K562 (cell line): ENCODE measurements around the gene PLCG2. TPM values are rescaled to one million over a fixed set of nuclear protein-coding genes. Genes with fewer than 3 reads are reported as not detected.

Experiments used
- ATAC-seq: fragments of 200-7000 bp; cut with Tn5 transposase; 3 replicates; pipeline ENCODE4 v1.9.1; 2020; ENCODE audit warnings: moderate library complexity
- BruUV-seq: library from RNA; stranded (reverse); fragments of 400-500 nt; replicated peaks from 2 replicates; lab custom pipeline; 2021; lab: Mats Ljungman, UMichigan
- CTCF ChIA-PET: fragments of 300-600 bp; formaldehyde crosslinking; extraction: SDS; loops from one replicate; lab custom pipeline; 2021; ENCODE audit warnings: low intra/inter-chr PET ratio; lab: Yijun Ruan, JAX
- POLR2A ChIA-PET: fragments of 300-600, 350-650 bp; sonication (Branson Sonifier 250); formaldehyde crosslinking; extraction: SDS; loops from one replicate; lab custom pipeline; 2021; ENCODE audit warnings: antibody characterized with exemption, inconsistent platforms; lab: Yijun Ruan, JAX
- DNase-seq, 4 experiments: peaks; one replicate each; pipeline versions ENCODE4 v3.0.0 to v3.0.0-alpha.2; 2011 to 2018; ENCODE audit warnings: low spot score in 3 of 4, mixed read lengths in 3 of 4; ENCODE audit errors: extremely low read depth in 1 of 4
- FAIRE-seq: peaks from 2 replicates; lab custom pipeline; 2011; peaks lifted over from hg19 to GRCh38; lab: Jason Lieb, UNC
- H2AFZ ChIP-seq: 2 replicates; pipeline ENCODE4 v1.6.0; 2011; ENCODE audit warnings: low read depth, low read length, control low read depth, inconsistent platforms
- H3K27ac ChIP-seq: fragments of 200-600 bp; 3 replicates; pipeline ENCODE4 v1.8.0; 2011; ENCODE audit warnings: low read depth, mild to moderate bottlenecking, control low read depth, inconsistent platforms, low read length, moderate library complexity, mixed read lengths; ENCODE audit errors: extremely low read depth
- H3K27me3 ChIP-seq, 2 experiments: fragments of 300-600 bp in 1 of 2; 2 replicates in 1 of 2; 3 replicates in 1 of 2; pipeline versions ENCODE4 v1.6.0 to v1.8.0; 2011; ENCODE audit warnings: inconsistent platforms in 2 of 2, low read length in 2 of 2, mild to moderate bottlenecking in 1 of 2, mixed read lengths in 1 of 2, moderate library complexity in 1 of 2; ENCODE audit not compliant: control insufficient read depth in 2 of 2, insufficient read depth in 2 of 2
- H3K36me3 ChIP-seq: fragments of 300-600 bp; 3 replicates; pipeline ENCODE4 v1.8.0; 2011; ENCODE audit warnings: mild to moderate bottlenecking, low read length, inconsistent platforms; ENCODE audit not compliant: control insufficient read depth, insufficient read depth
- H3K4me1 ChIP-seq, 2 experiments: fragments of 200-600 bp in 1 of 2; replicated peaks in 1 of 2; 2 replicates in 1 of 2; 3 replicates in 1 of 2; pipeline versions ENCODE4 v1.5.1 to v1.8.0; 2011; ENCODE audit warnings: inconsistent platforms in 2 of 2, low read length in 2 of 2, mild to moderate bottlenecking in 1 of 2, mixed read lengths in 1 of 2, moderate library complexity in 1 of 2; ENCODE audit not compliant: control insufficient read depth in 2 of 2, insufficient read depth in 2 of 2
- H3K4me2 ChIP-seq: 2 replicates; pipeline ENCODE4 v1.6.1; 2011; ENCODE audit warnings: low read length, control low read depth, inconsistent platforms, mixed read lengths; ENCODE audit not compliant: insufficient read depth
- H3K4me3 ChIP-seq: fragments of 200-600 bp; sonication (generic), shearing (Covaris generic); 2 replicates; pipeline ENCODE4 v1.5.1; 2016; ENCODE audit warnings: control low read depth, inconsistent platforms
- H3K79me2 ChIP-seq: fragments of 200-600 bp; 3 replicates; pipeline ENCODE4 v1.8.0; 2011; ENCODE audit warnings: low read length, inconsistent platforms; ENCODE audit not compliant: control insufficient read depth, insufficient read depth
- H3K9ac ChIP-seq, 2 experiments: 2 replicates each; pipeline versions ENCODE4 v1.6.0 to v1.6.1; 2011; ENCODE audit warnings: low read depth in 2 of 2, low read length in 2 of 2, control low read depth in 1 of 2, inconsistent platforms in 1 of 2, mild to moderate bottlenecking in 1 of 2, mixed read lengths in 1 of 2; ENCODE audit not compliant: insufficient read depth in 1 of 2
- H3K9me1 ChIP-seq: one replicate; pipeline ENCODE4 v1.6.0; 2011; ENCODE audit warnings: inconsistent platforms, mild to moderate bottlenecking, low read length, moderate library complexity; ENCODE audit not compliant: control insufficient read depth, insufficient read depth
- H3K9me3 ChIP-seq: replicated peaks from 2 replicates; pipeline ENCODE4 v1.5.1; 2011; ENCODE audit warnings: low read depth, low read length, inconsistent platforms; ENCODE audit not compliant: control insufficient read depth, insufficient read depth
- H4K20me1 ChIP-seq: replicated peaks from 2 replicates; pipeline ENCODE4 v1.6.1; 2011; ENCODE audit warnings: low read length, inconsistent platforms, mixed read lengths; ENCODE audit not compliant: control insufficient read depth, insufficient read depth
- BRD9 ChIP-seq: fragments of 450-650 bp; IDR thresholded peaks from 2 replicates; pipeline ENCODE4 v1.6.1; 2018; ENCODE audit warnings: low read depth; ENCODE audit not compliant: partially characterized antibody
- CCAR2 ChIP-seq: fragments of 200-400 bp; formaldehyde crosslinking; IDR thresholded peaks from 2 replicates; pipeline ENCODE4 v1.6.1; 2017; ENCODE audit warnings: mild to moderate bottlenecking, low read depth, low read length
- E2F4 ChIP-seq: sonication (generic); formaldehyde crosslinking; IDR thresholded peaks from 2 replicates; pipeline ENCODE4 v1.8.0; 2022; ENCODE audit warnings: mild to moderate bottlenecking, low read depth, missing genetic modification reagents
- EP300 ChIP-seq: IDR thresholded peaks from 2 replicates; pipeline ENCODE4 v1.6.1; 2012; ENCODE audit warnings: low read length, improper control_type of control experiment
- GABPB2 ChIP-seq: fragments of 250-450 bp; sonication (Bioruptor Pico); conservative IDR thresholded peaks from 2 replicates; pipeline ENCODE4 v1.5.1; 2021; ENCODE audit warnings: mild to moderate bottlenecking
- IRF1 ChIP-seq: sonication (generic); formaldehyde crosslinking; IDR thresholded peaks from 2 replicates; pipeline ENCODE4 v1.8.0; 2022; ENCODE audit warnings: missing genetic modification reagents, mild to moderate bottlenecking, borderline replicate concordance
- KDM5B ChIP-seq: fragments of 200-600 bp; sonication (generic); IDR thresholded peaks from 2 replicates; pipeline ENCODE4 v1.6.1; 2012; ENCODE audit warnings: low read depth, mild to moderate bottlenecking, moderate library complexity, low read length, control low read depth, inconsistent platforms; ENCODE audit not compliant: insufficient replicate concordance
- KLF1 ChIP-seq: fragments of 450-650 bp; IDR thresholded peaks from 2 replicates; pipeline ENCODE4 v1.6.1; 2016; ENCODE audit warnings: missing genetic modification characterization, missing compliant biosample characterization
- LEF1 ChIP-seq: fragments of 450-650 bp; IDR thresholded peaks from 2 replicates; pipeline ENCODE4 v1.6.1; 2016; ENCODE audit warnings: mild to moderate bottlenecking
- TGIF2 ChIP-seq: sonication (generic); formaldehyde crosslinking; IDR thresholded peaks from 2 replicates; pipeline ENCODE4 v1.8.1; 2022; ENCODE audit warnings: mild to moderate bottlenecking, missing genetic modification reagents, moderate library complexity
- ZBTB8A ChIP-seq: fragments of 450-650 bp; IDR thresholded peaks from 2 replicates; pipeline ENCODE4 v1.6.1; 2018; ENCODE audit warnings: mild to moderate bottlenecking, moderate library complexity; ENCODE audit not compliant: partially characterized antibody
- ZNF133 ChIP-seq: fragments of 250-450 bp; sonication (Bioruptor Pico); IDR thresholded peaks from 2 replicates; pipeline ENCODE4 v1.4.0; 2020; ENCODE audit warnings: mild to moderate bottlenecking
- ZNF584 ChIP-seq: fragments of 200-800 bp; sonication (Bioruptor generic); IDR thresholded peaks from 2 replicates; pipeline ENCODE4 v1.6.1; 2016; ENCODE audit warnings: low read depth, mild to moderate bottlenecking, missing genetic modification characterization, missing compliant biosample characterization
- ZNF76 ChIP-seq: fragments of 250-450 bp; sonication (Bioruptor Pico); IDR thresholded peaks from 2 replicates; pipeline ENCODE4 v1.4.0; 2020; ENCODE audit warnings: mild to moderate bottlenecking, moderate library complexity, borderline replicate concordance
- WGBS: fragments of 100-300 bp; shearing (Covaris generic); methylation state at CpG from one replicate; pipeline ENCODE4 v1.1.6; 2016; ENCODE audit warnings: low coverage, mixed read lengths; ENCODE audit not compliant: insufficient coverage; ENCODE audit errors: missing lambda C conversion rate; 5-methylcytosine and 5-hydroxymethylcytosine counted together
- in situ Hi-C: fragments of 300-500 bp; cut with MboI; formaldehyde crosslinking; loops from 4 replicates; pipeline ENCODE4 v1.15.0; 2018; ENCODE audit warnings: inconsistent platforms, mixed read lengths
- intact Hi-C: fragments of 100-400 bp; cut with micrococcal nuclease; formaldehyde crosslinking; loops from 2 replicates; pipeline ENCODE4 v1.14.2; 2022
- polyA plus RNA-seq, 8 experiments: library from polyadenylated mRNA; depleted of rRNA in 4 of 8; stranded (reverse) in 5 of 8; unstranded in 3 of 8; fragments of >200 nt; fragmentation: Nextera tagmentation in 2 of 8; fragmentation: Illumina TruSeq in 1 of 8; extraction: Ambion mirVana in 2 of 8; extraction: Trizol in 1 of 8; gene quantifications; 2 replicates each; pipeline versions ENCODE4 v1.2.1 to v1.2.3, GENCODE V29; 2011 to 2014; ENCODE audit warnings: inconsistent platforms in 1 of 8, missing spikeins in 1 of 8
- total RNA-seq, 7 experiments: library from RNA; depleted of rRNA in 6 of 7; stranded (reverse); fragments of >200 nt in 6 of 7; fragmentation: Illumina TruSeq in 2 of 7; extraction: Trizol in 2 of 7; gene quantifications; 2 replicates each; pipeline versions ENCODE4 v1.2.1 to v1.2.3, GENCODE V29; 2011 to 2021; ENCODE audit warnings: low replicate concordance in 1 of 7
- TF ChIP-seq, protein P1 (sequence below), 2 experiments: fragments of 450-650 bp in 1 of 2; sonication (generic) in 1 of 2; formaldehyde crosslinking in 1 of 2; IDR thresholded peaks in 1 of 2; conservative IDR thresholded peaks in 1 of 2; 2 replicates each; pipeline versions ENCODE4 v1.6.1 to v1.8.1; 2016 to 2023; ENCODE audit warnings: mild to moderate bottlenecking in 2 of 2, moderate library complexity in 2 of 2, inconsistent platforms in 1 of 2, missing genetic modification reagents in 1 of 2

Gene PLCG2
- total and polyA plus RNA-seq, 9 of the 15 experiments (the other 6 are each of a cell fraction or from before 2014, with no cell fraction given), result 0.94 to 7.1 (median 3.1) TPM

GRCh38 chr16:81818568-81818896 is 39.4 kb downstream of the PLCG2 start:
- peaks cover 18 to 52% of the 10 kb centered on the region in 2 experiments for H3K27me3 ChIP-seq
- no peaks in the 10 kb centered on the region for H3K79me2 ChIP-seq
- no peak overlapping the region for H3K27ac ChIP-seq
- intact Hi-C loops (no loop called here), in situ Hi-C loops (no loop called here)
- H3K36me3 ChIP-seq, result no peaks in the 10 kb centered on the region
- no peaks in the 10 kb centered on the region for H3K9me3 ChIP-seq
- H3K4me1 ChIP-seq, result no peaks in the 10 kb centered on the region; a peak in 2 of 5 replicates
- no peak for FAIRE-seq
- ATAC-seq, result no peak
- 6% methylated on average over 1 of the region's 1 CpG for WGBS
- no peak for DNase-seq
- no peak overlapping the region for H3K4me3 ChIP-seq
- H3K4me2 ChIP-seq, result no peak overlapping the region
- CTCF ChIA-PET, result no interaction called here
- TF ChIP-seq KDM5B, result no peak
- TF ChIP-seq KLF1, result no peak
- TF ChIP-seq E2F4 (CRISPR knock-in tag), result no peak
- TF ChIP-seq ZNF133 (CRISPR knock-in tag), result no peak
- TF ChIP-seq BRD9, result no peak
- no peak for TF ChIP-seq ZNF584 (CRISPR knock-in tag)
- no peak for TF ChIP-seq ZBTB8A
- TF ChIP-seq IRF1 (CRISPR knock-in tag), result no peak
- no peak for TF ChIP-seq CCAR2
- no peak for TF ChIP-seq ZNF76 (CRISPR knock-in tag)
- TF ChIP-seq, protein P1, sequence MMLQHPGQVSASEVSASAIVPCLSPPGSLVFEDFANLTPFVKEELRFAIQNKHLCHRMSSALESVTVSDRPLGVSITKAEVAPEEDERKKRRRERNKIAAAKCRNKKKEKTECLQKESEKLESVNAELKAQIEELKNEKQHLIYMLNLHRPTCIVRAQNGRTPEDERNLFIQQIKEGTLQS (IDR thresholded peaks at IDR 0.05), result no peak
- TF ChIP-seq, protein P1 (CRISPR knock-in tag; conservative IDR thresholded peaks at IDR 0.05), result no peak
- no peak for TF ChIP-seq LEF1
- TF ChIP-seq EP300, result no peak
- no peak for TF ChIP-seq GABPB2 (CRISPR knock-in tag)
- TF ChIP-seq TGIF2 (CRISPR knock-in tag), result no peak
- no peaks in the 10 kb centered on the region for H3K9me1 ChIP-seq
- H4K20me1 ChIP-seq, result peaks cover 4% of the 10 kb centered on the region; the same call in 1 of the 2 replicates
- H3K9ac ChIP-seq, result no peak overlapping the region
- no TSS peak for BruUV-seq
- H2AFZ ChIP-seq, result no peak overlapping the region
- POLR2A ChIA-PET, result interaction anchor here (0.6 to 1.8 kb wide), 4 partner anchors 9 to 55 kb away, joined by 3 to 10 read pairs (median 4); no protein-coding TSS in a partner anchor
